CD4-positive, alpha-beta T cell treated with Interleukin-17A for 4 hours (primary cell): Measurements from ENCODE around the gene ZNF417.
"Not testable (repeated sequence)": the region's sequence is repeated elsewhere in the genome, so short reads cannot be mapped to it uniquely, and the experiment has no call there.

Experiments
- DNase-seq: peaks from one replicate; pipeline ENCODE4 v3.0.0-alpha.2; 2020; ENCODE audit warnings: mixed read lengths

Gene ZNF417

GRCh38 chr19:57916168-57916995, at the start of gene ZNF417:
TSS of gene ZNF417 (minus strand) at chr19:57916592. CDS start at chr19:57916411, 181 bp downstream.
- peak; percentile 82 for DNase-seq

DNA sequence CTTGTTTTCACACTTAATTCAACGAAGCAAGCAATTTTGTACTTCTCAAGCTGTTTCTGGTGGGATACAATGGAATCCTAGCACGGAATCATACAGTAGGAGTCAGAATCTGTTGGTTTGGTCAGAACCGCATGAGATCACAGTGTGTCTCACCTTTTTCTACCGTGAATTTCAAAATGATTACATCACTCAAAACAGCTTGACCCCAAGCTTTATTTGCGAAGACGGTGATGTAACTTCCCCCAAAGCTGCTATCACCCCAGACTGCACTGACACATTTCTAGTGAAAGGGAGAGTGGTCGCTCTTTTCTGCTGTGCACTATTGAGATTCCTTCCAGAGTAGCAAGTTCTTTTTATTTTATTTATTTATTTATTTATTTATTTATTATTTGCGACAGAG, 48.4 kb upstream of the ZNF417 start:
- no peak for DNase-seq

DNA sequence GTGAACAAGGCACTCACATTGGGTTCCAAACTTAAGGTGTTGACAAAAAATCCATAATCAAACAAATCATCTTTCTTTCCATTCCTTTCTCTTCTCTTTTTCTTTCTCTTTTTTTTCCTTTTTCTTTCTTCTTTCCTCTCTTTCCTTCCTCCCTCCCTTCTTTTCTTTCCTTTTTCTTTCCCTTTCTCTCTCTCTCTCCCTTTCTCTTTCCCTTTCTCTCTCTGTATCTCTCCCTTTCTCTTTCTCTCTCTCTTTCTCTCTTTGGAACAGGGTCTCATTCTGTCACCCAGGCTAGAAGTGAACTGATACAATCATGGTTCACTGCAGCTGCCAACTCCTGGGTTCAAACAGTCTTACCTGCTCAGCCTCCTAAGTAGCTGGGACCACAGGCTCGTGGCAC, 45.4 kb upstream of the ZNF417 start:
- no peak for DNase-seq

DNA sequence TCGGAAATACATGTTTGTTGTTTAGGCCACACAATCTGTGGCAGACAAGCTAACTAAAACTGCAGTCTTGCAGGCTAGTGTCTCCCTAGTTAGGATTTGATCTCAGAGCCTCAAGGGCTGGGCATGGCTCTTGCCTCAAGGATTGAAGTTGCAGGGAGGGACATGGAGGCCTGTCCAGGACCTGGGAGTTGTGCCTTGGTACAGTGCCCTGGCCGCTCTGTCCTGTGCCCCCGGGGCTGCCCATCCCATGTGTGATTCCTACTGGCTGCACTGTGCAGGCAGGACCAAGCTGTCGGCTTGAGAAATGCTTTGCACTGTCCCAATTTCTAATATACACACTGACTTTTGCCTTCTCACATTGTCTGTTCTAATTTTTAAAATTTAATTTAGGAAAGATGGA, 38.6 kb upstream of the ZNF417 start:
- no peak for DNase-seq

- no peak for DNase-seq
Observed at GRCh38 chr19:57949702-57950101, 33.3 kb upstream of the ZNF417 start.

GRCh38 chr19:57949296-57949695, 32.9 kb upstream of the ZNF417 start:
- DNase-seq = no peak

DNA sequence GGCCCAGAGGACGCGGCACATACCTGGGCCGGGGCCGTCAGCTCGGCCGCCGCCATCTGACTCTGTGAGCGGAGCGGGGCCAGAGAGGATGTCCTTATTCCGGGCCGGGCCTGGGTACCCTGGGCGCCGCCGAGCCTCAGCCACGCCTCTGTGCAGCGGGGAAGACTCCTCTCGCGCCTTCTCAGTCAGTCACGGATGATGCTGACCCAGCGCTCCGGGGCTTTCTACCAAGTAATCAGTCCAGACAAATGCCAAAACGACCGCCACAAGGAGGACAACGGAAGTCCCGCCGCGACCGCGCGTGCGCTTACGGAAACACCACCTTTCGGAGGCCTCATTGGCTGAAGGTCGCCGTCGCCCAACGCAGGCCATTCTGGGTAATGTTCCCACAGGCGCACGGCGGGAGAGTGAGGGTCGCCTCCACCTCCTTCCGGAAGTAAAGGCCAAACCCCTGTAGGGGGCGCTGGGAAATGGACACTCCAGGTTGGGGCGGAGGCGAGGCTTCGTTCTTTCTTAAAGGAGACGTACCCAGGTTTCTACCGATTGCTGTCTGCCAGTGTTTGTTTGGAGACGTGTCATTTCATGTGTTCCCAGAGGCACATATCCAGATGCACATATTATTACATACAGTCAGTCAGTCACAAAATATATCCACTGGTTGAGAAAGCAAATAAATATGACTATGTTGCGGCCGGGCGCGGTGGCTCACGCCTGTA, 31.2 kb upstream of the ZNF417 start, which contains the start of gene ZNF256:
Gene ZNF256, minus strand, starts transcription at position 288 of the 716 bp plus-strand sequence. Its CDS starts 232 bp downstream, at position 56.
- peak; percentile 90 for DNase-seq

- no peak for DNase-seq
Observed at GRCh38 chr19:57947088-57947418, 30.7 kb upstream of the ZNF417 start.

DNA sequence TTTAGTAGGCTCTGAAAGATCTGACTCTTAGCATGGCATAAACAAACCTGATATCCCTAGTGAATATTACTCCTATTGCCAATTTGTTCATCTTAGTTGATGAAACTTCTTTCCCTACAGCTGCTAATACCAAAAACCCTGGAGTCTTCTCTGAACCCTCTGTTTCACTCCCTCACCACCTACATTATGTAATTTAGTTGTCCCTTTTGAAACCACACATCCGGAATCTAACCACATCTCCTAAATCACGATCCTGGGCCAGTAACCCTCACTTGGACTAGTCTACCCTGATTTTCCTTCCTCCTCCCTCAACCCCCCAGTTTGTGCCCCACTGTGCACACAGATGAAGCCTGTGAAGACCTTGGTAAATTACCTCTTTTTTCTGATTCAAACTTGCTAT, 29.9 kb upstream of the ZNF417 start:
- DNase-seq = no peak

DNA sequence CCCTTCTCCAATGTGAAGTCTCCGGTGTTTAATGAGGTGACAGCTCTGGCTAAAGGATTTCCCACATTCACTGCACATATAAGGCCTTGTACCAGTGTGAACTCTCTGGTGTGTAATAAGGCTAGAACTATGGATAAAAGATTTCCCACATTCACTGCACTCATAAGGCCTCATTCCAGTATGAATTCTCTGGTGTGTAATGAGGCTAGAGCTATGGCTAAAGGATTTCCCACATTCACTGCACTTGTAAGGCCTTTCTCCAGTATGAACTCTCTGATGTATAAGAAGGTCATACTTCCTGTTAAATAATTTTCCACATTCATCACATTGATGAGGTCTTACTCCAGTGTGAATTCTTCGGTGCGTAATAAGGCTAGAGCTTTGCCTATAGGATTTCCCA, 25.2 kb upstream of the ZNF417 start:
- no peak for DNase-seq

DNA sequence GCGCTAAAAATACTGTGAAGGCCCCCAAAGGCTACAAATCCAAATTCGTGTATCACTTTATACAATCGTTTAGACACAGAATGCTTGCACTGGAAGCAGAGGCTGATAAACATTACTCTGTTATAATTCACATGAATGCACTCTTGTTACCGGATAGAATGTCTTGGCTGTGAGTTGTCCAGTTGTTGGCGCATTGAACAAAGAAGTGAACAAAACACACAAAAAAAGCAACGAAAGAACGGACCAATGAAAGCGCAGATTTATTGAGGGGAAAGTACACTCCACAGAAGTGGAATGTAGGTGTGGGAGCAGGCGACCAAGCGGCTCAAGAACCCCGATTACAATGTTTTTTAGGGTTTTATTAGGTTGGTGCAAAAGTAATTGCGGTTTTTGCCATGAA, 19.3 kb upstream of the ZNF417 start:
- DNase-seq = no peak

DNA sequence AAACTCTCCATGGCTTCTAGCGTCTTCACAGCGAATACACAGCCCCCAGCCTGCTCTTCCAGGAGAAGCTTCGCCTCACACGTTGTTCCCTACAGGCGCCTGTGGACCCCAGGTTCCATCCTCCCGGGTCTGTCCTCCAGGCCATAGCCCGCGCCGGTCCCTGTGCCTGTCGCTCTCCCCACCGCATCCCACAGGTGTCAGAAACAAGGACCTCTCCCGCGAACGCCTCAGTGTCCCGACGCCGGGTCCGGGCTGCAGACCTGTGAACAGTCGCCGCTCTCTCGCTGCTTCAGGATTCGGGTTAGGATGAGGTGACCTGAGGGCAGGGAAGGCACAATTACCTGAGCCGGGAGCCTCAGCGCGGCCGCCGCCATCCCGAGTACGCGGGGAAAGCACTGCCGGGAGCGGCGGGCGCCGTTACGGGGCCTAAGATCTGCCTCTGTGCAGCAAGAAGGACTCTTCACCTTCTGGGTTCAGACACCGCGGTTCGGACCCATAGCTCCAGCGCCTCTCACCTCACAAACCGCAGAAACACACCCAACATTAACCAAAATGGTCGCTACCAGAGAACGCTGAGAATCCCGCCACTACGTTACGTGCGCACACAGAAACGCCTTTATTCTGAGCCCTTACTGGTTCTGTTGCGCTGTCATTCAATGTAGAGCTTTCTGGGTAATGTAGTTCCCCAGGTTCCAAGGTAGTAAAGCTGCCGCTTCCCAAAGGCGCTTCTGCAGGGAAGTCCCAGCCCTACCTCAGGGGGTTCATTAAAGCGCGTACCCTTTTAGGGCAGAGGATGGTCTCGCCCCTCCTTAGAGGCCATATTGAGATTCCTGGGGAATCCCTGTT, 18.7 kb upstream of the ZNF417 start, which contains the start of gene ZNF418:
Gene ZNF418, minus strand, starts transcription at position 583 of the 846 bp plus-strand sequence. CDS start 1,580 bp downstream, outside the sequence.
- DNase-seq = peak; percentile 32

GRCh38 chr19:57927587-57927986, 11.2 kb upstream of the ZNF417 start:
- no peak for DNase-seq

DNA sequence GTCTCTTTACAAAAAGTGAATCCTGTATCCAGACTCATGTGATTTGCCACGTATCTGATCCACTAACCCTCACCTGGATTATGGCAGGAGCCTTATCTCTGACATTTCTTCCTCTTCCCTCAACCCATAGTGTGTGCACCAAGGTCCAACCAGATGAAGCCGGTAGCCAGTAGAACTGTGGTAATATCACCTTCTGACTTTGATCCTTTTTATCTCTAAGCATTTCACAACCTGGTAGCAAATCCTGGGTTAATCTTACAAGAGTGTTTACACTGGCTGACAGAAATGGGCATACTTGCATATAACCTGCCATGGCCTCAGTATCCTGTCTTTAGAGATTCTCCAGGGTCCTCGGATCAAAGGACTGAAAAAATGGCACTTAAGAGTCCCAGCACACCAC, 1.9 kb downstream of the ZNF417 start:
- no peak for DNase-seq

DNA sequence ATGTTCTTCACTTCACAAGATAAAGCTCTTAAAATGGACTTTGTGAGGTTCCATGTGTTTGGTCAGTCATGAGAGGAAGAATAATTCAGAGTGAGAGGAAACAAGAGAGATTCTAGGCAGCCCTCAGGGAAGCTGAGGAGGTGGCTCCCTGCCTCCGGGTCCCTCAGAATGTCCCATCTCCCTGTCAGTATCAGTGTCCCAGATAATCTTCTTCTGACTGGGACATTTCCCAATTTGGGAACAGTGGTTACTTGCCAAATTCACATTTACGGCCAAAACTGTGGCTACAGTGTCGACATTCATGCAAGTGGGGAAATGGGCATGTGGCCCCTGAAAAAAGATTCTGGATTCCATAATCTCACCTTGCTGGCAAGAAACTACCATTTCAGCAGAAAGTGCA, 9.0 kb downstream of the ZNF417 start:
- no peak for DNase-seq

DNA sequence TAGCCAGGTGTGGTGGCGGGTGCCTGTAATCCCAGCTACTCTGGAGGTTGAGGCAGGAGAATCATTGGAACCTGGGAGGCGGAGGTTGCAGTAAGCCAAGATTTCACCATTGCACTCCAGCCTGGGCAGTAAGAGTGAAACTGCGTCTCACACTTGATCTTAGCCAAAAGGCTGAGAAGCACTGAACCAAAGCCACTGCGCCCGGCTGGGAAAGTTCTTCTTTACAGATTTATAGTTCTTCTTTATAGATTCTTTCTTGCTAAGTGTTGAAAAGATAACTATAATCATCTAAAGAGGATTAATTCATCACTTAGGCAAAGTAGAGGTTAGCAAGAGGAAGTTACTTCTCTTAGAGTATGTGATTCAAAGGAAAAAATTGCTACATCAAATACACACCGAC, 11.1 kb downstream of the ZNF417 start:
- no peak for DNase-seq

GRCh38 chr19:57903618-57904184, 12.7 kb downstream of the ZNF417 start:
- DNase-seq = no peak

DNA sequence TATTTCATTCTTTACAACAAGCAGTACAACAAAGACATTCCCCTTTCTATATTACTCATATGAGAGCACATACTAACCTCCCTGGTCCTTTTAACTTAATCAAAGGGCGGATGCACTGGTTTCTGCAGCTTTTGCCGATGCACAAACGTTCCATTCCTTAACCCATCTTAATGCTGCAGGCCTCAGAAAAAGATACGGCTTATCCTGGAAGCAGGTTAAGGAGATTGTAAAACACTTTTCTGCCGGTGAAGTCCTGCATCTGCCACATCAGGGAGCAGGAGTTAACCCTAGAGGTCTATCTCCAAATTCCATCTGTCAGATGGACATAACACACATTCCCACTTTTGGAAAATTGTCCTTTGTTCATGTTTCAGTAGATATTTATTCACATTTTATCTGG, 16.1 kb downstream of the ZNF417 start:
- DNase-seq = no peak

GRCh38 chr19:57890706-57891105, 25.7 kb downstream of the ZNF417 start:
- DNase-seq = not testable (repeated sequence)

DNA sequence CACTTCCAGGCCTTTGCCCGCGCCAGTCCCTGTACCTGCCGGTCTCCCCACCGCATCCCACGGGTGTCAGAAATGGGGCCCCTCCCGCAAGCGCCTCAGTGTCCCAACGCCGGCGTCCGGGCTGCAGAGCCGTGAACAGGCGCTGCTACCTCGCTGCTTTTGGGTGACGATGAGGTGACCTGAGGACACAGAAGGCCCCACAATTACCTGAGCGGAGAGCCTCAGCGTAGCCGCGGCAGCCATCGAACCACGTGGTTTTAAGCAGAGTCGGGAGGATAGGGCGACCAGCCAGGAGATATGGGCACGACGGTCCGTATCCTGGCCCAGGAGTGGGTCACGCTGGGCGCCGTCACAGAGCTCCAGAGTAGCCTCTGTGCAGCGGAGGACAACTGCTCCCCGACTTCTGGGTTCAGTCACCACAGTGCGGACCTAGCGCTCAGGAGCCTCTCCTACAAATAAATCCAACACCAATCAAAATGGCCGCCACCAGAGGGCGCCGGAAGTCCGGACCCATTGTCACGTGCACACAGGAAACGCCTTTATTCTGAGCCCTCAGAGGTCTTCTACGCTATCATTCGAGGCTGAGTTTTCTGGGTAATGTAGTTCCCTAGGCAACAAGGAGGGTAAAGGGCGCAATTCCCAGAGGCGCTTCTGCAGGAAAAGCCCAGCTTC, 27.7 kb downstream of the ZNF417 start, which contains the start of gene ZNF814:
Gene ZNF814, minus strand, starts transcription at position 478 of the 672 bp plus-strand sequence. Its CDS starts 235 bp downstream, at position 243.
- peak; percentile 79 for DNase-seq

- no peak for DNase-seq
Observed at GRCh38 chr19:57888107-57888559, 28.3 kb downstream of the ZNF417 start.
